Measurements from ENCODE around the gene ZNF22.

ZNF22 gene

GRCh38 chr10:45035673-45036072 is 35.0 kb downstream of the ZNF22 start:
- no peak for DNase-seq

- no peak for DNase-seq
These were observed 40.3 kb downstream of the ZNF22 start for GRCh38 chr10:45040921-45041542.

GRCh38 chr10:45044290-45044689 is 43.6 kb downstream of the ZNF22 start:
- DNase-seq = no peak

- DNase-seq = no peak
These were observed 50.0 kb downstream of the ZNF22 start for GRCh38 chr10:45050551-45051235.

GRCh38 chr10:45052700-45053099 is 52.0 kb downstream of the ZNF22 start:
- DNase-seq = no peak

GRCh38 chr10:45053569-45054100 is 52.9 kb downstream of the ZNF22 start:
- no peak for DNase-seq

Data from RPMI8226 (cell line).